NCI-H345 treated with DMSO at 0.1 percent for 48 hours (cell line): ENCODE measurements around the gene ZNF304.
"Not testable (repeated sequence)": the region's sequence is repeated elsewhere in the genome, so short reads cannot be mapped to it uniquely, and the experiment has no call there.

Experiments used
- DNase-seq: peaks from one replicate; lab custom pipeline; 2025; ENCODE audit not compliant: unreplicated experiment; lab: John Stamatoyannopoulos, UW

ZNF304 gene

GRCh38 chr19:57359300-57359699, 8.2 kb downstream of the ZNF304 start:
- no peak for DNase-seq

GRCh38 chr19:57362419-57362818, 11.3 kb downstream of the ZNF304 start:
- no peak for DNase-seq

GRCh38 chr19:57362997-57363687, 12.1 kb downstream of the ZNF304 start, which contains the start of the genes TRAPPC2B and ZNF547:
Gene TRAPPC2B (plus strand): TSS chr19:57363551. CDS start chr19:57364834, 1,283 bp downstream.
Gene ZNF547 (plus strand): TSS chr19:57363551. CDS start chr19:57368556, 5,005 bp downstream.
- DNase-seq: peak; percentile 89

GRCh38 chr19:57363688-57364181, 12.7 kb downstream of the ZNF304 start:
- no peak for DNase-seq

- DNase-seq: no peak
Measured at GRCh38 chr19:57366776-57367175, 15.7 kb downstream of the ZNF304 start.

DNA sequence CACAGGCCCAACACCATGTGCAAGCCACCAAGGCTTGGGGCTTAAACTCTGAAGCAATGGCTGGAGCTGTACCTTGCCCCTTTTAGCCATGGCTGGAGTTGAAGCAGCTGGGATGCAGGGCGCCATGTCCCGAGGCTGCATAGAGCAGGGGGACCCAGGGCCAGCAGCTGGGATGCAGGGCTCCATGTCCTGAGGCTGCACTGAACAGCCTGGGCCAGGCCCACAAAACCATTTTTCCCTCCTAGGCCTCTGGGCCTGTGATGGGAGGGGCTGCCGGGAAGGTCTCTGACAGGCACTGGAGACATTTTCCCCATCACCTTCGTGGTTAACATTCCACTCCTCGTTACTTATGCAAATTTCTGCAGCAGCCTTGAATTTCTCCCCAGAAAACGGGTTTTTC, 23.1 kb downstream of the ZNF304 start:
- DNase-seq: no peak

- not testable (repeated sequence) for DNase-seq
Measured at GRCh38 chr19:57374647-57375046, 23.6 kb downstream of the ZNF304 start.

DNA sequence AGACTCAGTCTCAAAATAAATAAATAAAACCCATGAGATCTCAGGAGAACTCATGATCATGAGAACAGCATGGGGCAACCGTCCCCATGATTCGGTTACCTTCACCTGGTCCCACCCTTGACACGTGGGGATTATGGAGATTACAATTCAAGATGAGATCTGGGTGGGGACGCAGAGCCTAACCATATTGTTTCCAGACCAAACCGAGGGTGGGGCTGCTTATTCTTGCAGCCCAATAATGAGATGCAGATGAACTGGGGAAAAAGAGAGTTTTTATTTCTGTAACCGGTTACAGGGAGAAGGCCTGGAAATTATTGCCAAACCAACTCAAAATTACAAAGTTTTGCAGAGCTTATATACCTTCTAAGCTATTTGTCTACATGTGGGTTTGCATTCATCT, 25.1 kb downstream of the ZNF304 start:
- DNase-seq: no peak

- no peak for DNase-seq
Measured at GRCh38 chr19:57377498-57378146, 26.6 kb downstream of the ZNF304 start.

DNA sequence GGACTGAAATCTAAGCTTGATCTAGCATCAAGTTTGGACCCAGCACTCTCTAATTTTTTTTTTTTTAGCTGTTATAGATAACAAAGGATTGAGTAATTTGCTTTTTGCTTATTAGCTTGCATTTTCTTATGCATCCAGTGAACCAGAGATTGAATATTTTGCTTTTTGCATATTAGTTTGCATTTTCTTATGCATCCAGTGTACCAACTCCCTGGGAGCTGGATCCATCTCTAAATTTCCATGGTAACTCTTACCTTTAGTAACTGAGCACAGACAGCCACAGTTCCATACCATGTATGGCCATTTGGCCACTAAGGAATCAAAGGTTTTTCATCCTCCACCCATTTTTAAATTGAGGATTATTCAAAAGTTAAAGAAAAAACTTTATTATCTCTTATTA, 29.9 kb downstream of the ZNF304 start:
- no peak for DNase-seq

DNA sequence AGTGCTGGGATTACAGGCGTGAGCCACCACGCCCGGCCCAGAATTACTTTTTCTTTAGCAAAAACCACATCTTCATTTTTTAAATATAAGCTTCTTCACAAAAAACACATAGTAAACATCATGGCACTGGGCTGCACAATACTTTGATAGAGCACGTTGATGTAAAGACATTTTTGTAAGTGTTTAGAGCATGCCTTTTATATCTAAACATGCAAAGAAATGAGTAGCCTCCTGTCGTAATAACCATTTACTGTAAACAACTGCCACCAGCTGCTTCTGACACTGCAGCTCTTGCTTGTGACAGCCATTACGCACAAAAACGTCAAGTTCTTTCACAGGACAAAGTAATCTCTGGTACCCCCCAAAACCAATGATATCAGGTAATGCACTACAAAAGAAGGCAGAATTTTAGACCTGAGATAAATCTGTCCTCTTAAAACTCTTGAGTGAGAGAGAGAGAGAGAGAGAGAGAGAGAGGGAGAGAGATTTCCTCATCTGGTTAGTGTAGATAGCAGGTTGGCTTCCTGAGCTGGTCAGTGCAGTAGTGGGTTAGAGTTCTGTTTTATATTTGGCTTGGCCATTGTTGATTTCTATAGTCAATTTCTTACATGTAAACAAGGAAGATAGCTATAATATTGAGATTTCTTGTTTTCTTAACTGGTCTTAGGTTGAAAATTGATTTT, 31.9 kb downstream of the ZNF304 start:
- DNase-seq: no peak

DNA sequence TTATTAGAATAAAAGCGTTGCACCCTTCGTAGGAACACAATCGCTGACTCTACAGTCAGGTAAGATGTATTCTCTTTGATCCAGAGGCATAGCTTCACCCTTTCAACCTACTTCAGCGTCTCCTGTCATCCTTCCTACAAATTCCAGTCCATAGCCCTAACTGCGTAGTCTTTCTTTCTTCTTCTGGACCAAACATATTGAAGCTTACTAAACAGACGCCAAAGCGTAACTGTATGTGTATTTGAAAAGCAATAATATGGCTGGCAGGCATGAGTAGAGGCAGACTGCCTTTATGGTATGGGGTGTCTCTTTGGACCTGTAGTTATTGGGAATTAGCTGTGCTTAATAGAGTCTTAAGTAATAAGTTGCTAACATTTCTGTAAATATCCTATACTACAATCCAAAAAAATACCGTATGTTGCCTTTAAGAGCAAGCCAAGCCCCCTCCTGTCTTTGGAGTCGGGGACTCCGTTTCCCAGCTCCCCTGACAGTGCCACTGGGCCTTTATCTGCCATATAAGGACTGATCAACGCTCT, 38.2 kb downstream of the ZNF304 start:
- DNase-seq: no peak

DNA sequence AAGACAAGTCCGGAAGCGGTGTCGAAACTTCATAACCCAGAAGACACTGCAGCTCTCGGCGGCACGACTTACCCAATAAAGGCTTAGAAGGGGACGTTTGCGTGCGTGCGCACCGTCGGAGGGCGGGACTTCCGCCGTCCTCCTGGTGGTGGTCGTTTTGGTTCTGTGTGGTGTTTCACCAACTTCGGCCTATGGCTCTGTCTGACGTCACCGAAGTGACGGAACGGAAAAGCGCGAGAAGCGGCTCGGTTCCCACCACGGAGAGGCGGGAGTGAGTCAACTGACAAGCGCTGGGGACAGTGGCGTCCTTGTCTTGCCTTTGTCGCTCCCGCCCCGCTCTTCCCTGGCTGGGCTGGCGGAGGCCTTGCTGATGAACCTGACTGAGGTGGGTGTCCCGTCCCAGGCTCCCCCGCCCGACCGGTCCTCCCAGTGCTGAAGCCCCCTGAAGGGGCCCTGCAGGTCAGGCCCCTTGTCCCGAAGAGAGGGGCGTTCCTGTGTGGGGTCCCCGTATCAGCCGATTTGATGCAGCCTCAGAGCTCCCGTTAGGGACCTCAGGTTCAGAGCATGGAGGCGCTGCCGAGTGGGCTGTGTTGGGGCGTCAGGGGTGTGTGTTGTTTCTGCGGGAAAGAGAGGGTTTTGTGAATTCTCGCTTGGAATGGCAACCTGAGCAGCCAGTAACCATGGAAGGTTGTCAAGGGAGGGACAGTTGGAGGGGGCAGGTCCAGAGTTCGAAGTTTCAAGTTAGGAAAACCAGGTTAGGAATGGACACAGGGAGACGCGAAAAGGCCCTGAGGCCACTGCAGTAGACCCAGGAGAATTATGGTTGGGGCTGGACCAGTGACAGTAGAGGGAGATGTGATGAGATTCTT, 38.9 kb downstream of the ZNF304 start, which contains the start of gene ZNF548:
Gene ZNF548, plus strand, starts transcription at position 125 of the 869 bp plus-strand sequence. Its CDS starts 246 bp downstream, at position 371.
- peak; percentile 78 for DNase-seq

DNA sequence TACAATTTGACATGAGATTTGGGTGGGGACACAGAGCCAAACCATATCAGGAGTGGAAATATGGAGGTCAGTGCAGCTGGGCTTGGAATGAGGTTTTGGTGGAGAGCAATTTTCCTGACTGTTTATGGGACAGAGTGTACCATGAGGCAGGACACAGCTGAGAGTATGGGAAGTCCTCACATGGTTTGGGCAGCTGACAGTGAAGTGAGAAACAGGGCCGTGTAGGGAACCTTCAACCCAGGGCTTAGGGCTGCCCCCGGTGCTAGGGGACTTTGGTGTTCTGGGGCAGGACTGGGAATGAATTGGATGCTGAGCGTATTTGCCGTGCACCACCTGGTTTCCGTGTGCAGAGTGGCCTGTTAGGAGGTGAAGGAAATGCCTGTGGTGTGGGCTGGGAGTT, 44.6 kb downstream of the ZNF304 start:
- DNase-seq: no peak

- DNase-seq: no peak
Measured at GRCh38 chr19:57398868-57399267, 47.8 kb downstream of the ZNF304 start.

DNA sequence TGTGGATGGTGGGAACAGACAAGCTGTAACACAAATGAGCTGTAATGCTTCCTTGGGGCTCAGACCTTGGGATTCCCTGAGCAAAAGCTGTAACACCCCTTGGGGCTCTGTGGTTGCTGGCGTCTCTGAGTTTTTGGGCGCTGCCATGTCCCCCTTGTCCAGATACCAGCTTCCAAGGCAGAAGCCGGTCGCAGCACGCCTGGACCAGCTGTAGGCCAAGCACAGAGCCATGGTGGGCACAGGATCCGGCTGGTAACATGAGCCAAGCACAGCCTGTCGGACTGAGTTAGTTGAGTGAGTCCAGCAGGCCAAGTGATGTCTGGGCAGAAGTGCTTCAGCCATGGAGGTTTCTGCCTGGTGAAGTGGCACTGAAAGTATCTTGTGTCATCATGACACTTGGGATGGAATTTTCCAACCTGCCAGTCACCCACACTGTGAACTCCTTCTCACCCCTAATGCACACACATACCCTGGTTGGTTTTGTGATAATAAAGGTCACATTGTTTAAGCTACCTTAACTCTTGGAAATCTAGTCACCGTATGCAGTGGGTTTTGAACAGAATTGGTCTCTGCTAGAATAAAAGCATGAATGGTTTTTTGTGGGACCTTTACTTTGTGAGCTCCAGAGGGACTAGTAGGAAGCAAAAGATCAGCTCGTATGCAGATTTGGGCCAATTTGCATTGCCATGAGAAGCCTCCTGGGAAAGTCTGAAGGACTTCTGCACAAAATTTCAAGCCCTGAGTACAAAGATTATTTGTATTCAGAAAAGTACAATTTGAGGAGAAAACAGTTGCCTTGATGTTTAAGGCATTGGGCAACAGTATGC, 52.9 kb downstream of the ZNF304 start:
- DNase-seq: no peak

DNA sequence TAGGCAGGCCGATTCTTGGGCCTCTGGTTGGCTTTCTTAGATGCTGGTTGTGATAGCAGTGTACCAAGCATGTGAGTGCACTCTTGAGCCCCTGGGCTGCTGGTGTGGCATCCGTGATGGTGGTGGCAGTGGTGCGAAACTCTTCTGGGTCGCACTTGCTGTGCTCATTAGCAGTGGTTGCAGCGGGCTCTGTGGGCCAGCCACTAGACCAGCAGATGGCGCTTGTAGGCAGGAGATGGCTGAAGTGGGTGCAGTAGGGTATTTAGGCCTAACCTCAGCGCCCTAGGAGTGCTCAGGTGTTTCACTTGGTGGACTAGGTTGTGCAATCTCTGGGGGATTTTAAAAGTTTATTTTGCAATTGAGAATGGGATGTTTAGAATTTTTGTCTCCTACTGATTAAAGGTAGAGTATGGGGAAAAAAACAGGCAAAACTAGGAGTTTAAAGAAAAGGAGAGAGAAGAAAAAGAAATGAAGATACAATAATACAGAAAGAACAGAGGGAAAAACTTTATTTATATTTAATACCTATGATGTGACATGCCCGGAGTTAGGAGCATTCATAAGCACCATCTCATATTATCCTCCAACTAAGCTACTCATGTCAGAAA, 55.5 kb downstream of the ZNF304 start:
- DNase-seq: peak; percentile 21
